Pancreas (tissue), 10 donors: ENCODE measurements around the gene SLC35A4. TPM values are rescaled to one million over a fixed set of nuclear protein-coding genes. Genes with fewer than 3 reads are reported as not detected.
A peak's percentile ranks its signal among the peaks of the same experiment; 100 is the strongest.

Experiments
- ATAC-seq, 4 donors: fragments of 200-7000 bp; cut with Tn5 transposase; one replicate each; pipeline versions ENCODE4 v1.8.0 to v1.9.1; 2020; ENCODE audit warnings: mild to moderate bottlenecking in 4 of 4, moderate library complexity in 4 of 4
- DNase-seq, 6 donors: peaks; one replicate each; pipeline ENCODE4 v3.0.0-alpha.2; 2020
- FAIRE-seq: peaks from 2 replicates; lab custom pipeline; 2012; peaks lifted over from hg19 to GRCh38; lab: Jason Lieb, UNC
- H3K27ac ChIP-seq, 4 donors: fragments of 200-600 bp; sonication (generic); 1 replicate in 3 of 4; 2 replicates in 1 of 4; pipeline versions ENCODE4 v1.5.0 to v1.8.0; 2020
- H3K27me3 ChIP-seq, 4 donors: fragments of 200-600 bp; one replicate each; pipeline ENCODE4 v1.8.0; 2021
- H3K36me3 ChIP-seq, 3 donors: fragments of 200-600 bp; sonication (generic) in 1 of 3; one replicate each; pipeline versions ENCODE4 v1.5.0 to v1.8.0; 2020 to 2021
- H3K4me1 ChIP-seq, 3 donors: fragments of 200-600 bp; one replicate each; pipeline ENCODE4 v1.8.0; 2021
- H3K4me3 ChIP-seq, 4 donors: fragments of 200-600 bp; sonication (generic) in 2 of 4; one replicate each; pipeline versions ENCODE4 v1.5.0 to v1.8.0; 2020 to 2021
- H3K9me3 ChIP-seq, 4 donors: fragments of 200-600 bp; one replicate each; pipeline ENCODE4 v1.8.0; 2021
- CTCF ChIP-seq, 4 donors: fragments of 200-600 bp; sonication (generic) in 3 of 4; IDR thresholded peaks; one replicate each; pipeline versions ENCODE4 v1.5.0 to v1.8.0; 2021; ENCODE audit warnings: antibody characterized with exemption in 4 of 4
- WGBS, 2 donors: extraction: QIAGEN DNeasy Blood & Tissue Kit; methylation state at CpG; one replicate each; pipeline ENCODE4 v1.1.7; 2013; 5-methylcytosine and 5-hydroxymethylcytosine counted together
- intact Hi-C, 3 donors: fragments of 100-400 bp; cut with DNase I; formaldehyde crosslinking; loops; one replicate each; pipeline versions ENCODE4 v1.11.1 to v1.14.2; 2022
- polyA plus RNA-seq, 2 donors: library from polyadenylated mRNA; stranded (reverse); fragments of 200-250 nt; gene quantifications; one replicate each; pipeline ENCODE4 v1.2.3, GENCODE V29; 2013
- total RNA-seq, 6 donors: library from RNA; stranded (reverse); fragmentation: NEBNext Ultra II Directional in 4 of 6; extraction: Animal tissue kit (Norgen Biotek cat#: 25700) in 4 of 6; gene quantifications; one replicate each; pipeline versions ENCODE4 v1.2.1 to v1.2.4, GENCODE V29; 2021 to 2023
- donor health status: healthy with polysubstance abuse.
- donor health status: DM: no; HTN: no; CAD: no; lungs with moderate emphysema.
- donor health status: DM: no; HTN: no; CAD: no.
- donor health status: control.
- donor health status: control.
- donor health status: Bipolar disorder and iron deficiency.
- donor health status: DM: yes; HTN: yes; CAD: no.
- donor health status: DM: no; HTN: no; CAD: no.
- donor health status: DM: no; HTN: no; CAD: no.
- donor health status: DM: yes; HTN: yes; CAD: no.

The SLC35A4 gene
- total RNA-seq (10 to 100 TPM; 17.0 to 36.5 (median 26.4) TPM), polyA plus RNA-seq (10 to 100 TPM; 19.5 to 24.9 TPM)

DNA sequence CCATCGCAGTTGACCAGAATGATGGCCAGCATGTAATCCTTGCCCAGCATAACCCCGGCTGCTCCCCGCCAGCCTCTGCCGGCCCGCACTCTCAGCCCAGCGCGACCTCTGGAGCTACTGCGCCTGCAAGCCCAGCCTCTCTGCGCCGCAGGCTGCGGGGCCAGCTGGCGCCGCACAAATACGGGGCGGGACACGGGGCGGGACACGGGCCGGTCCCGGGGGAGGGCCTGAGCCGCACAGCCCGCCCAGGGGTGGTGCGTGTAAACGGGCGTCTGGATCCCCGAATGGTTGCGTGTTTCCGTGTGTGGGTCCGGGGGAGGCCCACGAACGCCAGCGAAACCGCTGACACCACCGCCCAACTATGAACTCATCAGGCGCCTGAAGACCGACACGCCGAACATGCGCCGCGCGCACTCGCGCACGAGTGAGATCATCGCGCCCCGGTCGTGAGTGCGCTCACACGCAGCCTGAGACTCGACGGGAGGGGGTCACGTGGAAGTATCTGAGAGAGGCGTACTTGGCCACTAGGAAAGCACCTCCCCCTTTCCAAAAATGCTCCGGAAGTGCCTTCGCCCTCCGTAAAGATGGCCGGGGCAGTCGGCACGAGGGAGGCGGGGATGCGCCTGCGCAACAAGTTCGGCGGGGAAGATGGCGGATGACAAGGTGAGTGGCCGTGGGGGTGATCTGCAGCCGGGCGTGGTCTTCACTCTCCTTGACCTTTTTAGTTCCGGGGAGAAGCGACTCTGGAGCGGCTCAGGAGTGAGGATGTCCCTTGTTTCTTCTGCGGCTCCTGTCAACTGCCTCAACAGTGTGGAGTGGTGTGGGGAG is at the start of gene SLC35A4, which contains the start of gene APBB3:
Gene SLC35A4, plus strand, starts transcription at position 633 of the 828 bp plus-strand sequence. CDS start 2,342 bp downstream, outside the sequence.
Gene APBB3, minus strand, starts transcription at position 403 of the 828 bp plus-strand sequence. Its CDS starts 353 bp downstream, at position 50.
- H3K36me3 ChIP-seq = peaks cover 0 to 10% (median 9%) of the 10 kb centered on the region in 3 donors
- H3K27me3 ChIP-seq = no peaks in the 10 kb centered on the region
- intact Hi-C loops = loop anchor here in 1 of 3 donors (10.0 kb wide), 1 partner anchor 70 kb away; the partner anchor contains the start of genes CD14 and TMCO6
- peaks cover 4 to 11% (median 10%) of the 10 kb centered on the region in 3 donors for H3K4me1 ChIP-seq
- WGBS, 2 donors = 0 to 1% methylated on average over 74 of the region's 74 CpGs
- DNase-seq = peak; percentile 92 to 97 (median 96)
- H3K27ac ChIP-seq = peak within 1 kb of the TSS; percentile 90 to 93 (median 92)
- no peaks in the 10 kb centered on the region for H3K9me3 ChIP-seq
- peak; percentile 92 to 96 (median 92) for ATAC-seq
- TF ChIP-seq CTCF (IDR thresholded peaks at IDR 0.05) = no peak
- FAIRE-seq = peak; percentile 32
- peak within 1 kb of the TSS; percentile 33 to 66 (median 54) for H3K4me3 ChIP-seq

DNA sequence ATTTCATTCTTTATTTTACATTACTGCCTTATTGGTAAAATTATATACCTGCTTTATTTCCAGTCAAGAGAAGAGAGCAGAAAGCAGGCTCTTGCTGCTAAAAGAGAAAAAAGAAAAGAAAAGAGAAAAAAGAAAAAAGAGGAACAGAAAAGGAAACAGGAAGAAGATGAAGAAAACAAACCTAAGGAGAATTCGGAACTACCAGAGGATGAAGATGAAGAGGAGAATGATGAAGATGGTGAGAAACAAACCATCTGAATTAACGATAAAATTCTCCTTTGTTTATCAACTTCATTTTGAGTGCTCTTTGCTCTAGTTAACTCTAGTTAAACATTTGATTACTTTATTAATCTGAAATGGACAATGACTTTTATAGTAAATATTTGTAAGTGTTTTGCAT is 40.6 kb upstream of the SLC35A4 start:
- no peaks in the 10 kb centered on the region for H3K4me1 ChIP-seq
- WGBS, 2 donors = 54 to 75% methylated on average over 2 of the region's 2 CpGs
- FAIRE-seq (no peak), DNase-seq (no peak), ATAC-seq (no peak)
- peaks cover 0 to 55% (median 9%) of the 10 kb centered on the region in 3 donors for H3K36me3 ChIP-seq
- intact Hi-C loops = no loop called here
- H3K27ac ChIP-seq = no peak overlapping the region
- H3K9me3 ChIP-seq = no peaks in the 10 kb centered on the region
- TF ChIP-seq CTCF (IDR thresholded peaks at IDR 0.05) = no peak
- H3K27me3 ChIP-seq = no peaks in the 10 kb centered on the region
- no peak overlapping the region for H3K4me3 ChIP-seq

- no peak for ATAC-seq
- H3K36me3 ChIP-seq = peaks cover 0 to 65% (median 18%) of the 10 kb centered on the region in 3 donors
Measured at GRCh38 chr5:140540227-140540626, 24.4 kb upstream of the SLC35A4 start.

DNA sequence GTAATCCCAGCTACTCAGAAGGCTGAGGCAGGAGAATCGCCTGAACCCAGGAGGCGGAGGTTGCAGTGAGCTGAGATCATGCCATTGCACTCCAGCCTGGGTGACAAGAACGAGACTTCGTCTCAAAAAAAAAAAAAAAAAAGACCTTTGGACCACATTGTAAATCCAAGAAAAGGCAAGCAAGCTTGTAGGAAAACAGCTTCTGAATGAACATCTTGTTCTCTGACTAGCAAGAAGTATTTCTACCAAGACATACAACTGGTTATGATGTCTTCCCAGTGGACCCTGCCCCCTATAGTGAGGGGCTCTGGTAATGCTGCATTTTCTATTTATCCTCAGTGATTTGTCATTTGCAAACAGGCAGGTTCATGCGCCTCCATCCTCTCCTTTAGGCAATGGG is 21.7 kb upstream of the SLC35A4 start:
- DNase-seq = no peak
- WGBS, 2 donors = 93 to 94% methylated on average over 5 of the region's 5 CpGs
- no peaks in the 10 kb centered on the region for H3K27me3 ChIP-seq
- FAIRE-seq = no peak
- ATAC-seq = no peak
- H3K27ac ChIP-seq = no peak overlapping the region
- H3K4me3 ChIP-seq = no peak overlapping the region
- no peaks in the 10 kb centered on the region for H3K9me3 ChIP-seq
- intact Hi-C loops = no loop called here
- no peak for TF ChIP-seq CTCF (IDR thresholded peaks at IDR 0.05)
- H3K4me1 ChIP-seq = peaks cover 6 to 15% (median 13%) of the 10 kb centered on the region in 3 donors
- H3K36me3 ChIP-seq = peaks cover 0 to 47% (median 15%) of the 10 kb centered on the region in 3 donors

More at GRCh38 chr5:140540227-140540626, 24.4 kb upstream of the SLC35A4 start:
- Histone ChIP-seq H3K4me3 (no peak overlapping the region), H3K27ac (no peak overlapping the region), H3K27me3 (no peaks in the 10 kb centered on the region), H3K4me1 (no peaks in the 10 kb centered on the region), H3K9me3 (no peaks in the 10 kb centered on the region)
- WGBS, 2 donors = 86 to 95% methylated on average over 1 of the region's 1 CpG
- FAIRE-seq = no peak
- no peak for DNase-seq
- intact Hi-C loops = no loop called here
- no peak for TF ChIP-seq CTCF (IDR thresholded peaks at IDR 0.05)
